Measurements from ENCODE around the gene MATCAP1. TPM values are rescaled to one million over a fixed set of nuclear protein-coding genes. Genes with fewer than 3 reads are reported as not detected.

MATCAP1 gene
- total RNA-seq, 1 experiment from 2014 or later: 33.9 TPM

GRCh38 chr16:67163164-67163998, 20.4 kb downstream of the MATCAP1 start:
- ChIA-PET CTCF (no interaction called here), POLR2A (ENCODE audit: low non-redundant PET) (no interaction called here)
- Histone ChIP-seq H3K27ac (ENCODE audit: low read depth, low read length, poor library complexity, severe bottlenecking) (no peak overlapping the region), H3K4me3 (ENCODE audit: low read depth, low read length, poor library complexity, severe bottlenecking) (no peak overlapping the region), H3K27me3 (replicated peaks; ENCODE audit: insufficient read depth, low read depth, low read length, poor library complexity) (no peaks in the 10 kb centered on the region), H3K4me1 (ENCODE audit: insufficient read depth, low read length, poor library complexity, severe bottlenecking) (peaks cover 4% of the 10 kb centered on the region), H3K36me3 (ENCODE audit: insufficient read depth, low read length, poor library complexity, severe bottlenecking) (no peaks in the 10 kb centered on the region), H3K9me3 (ENCODE audit: low read depth, low read length, poor library complexity, severe bottlenecking) (no peaks in the 10 kb centered on the region)
- TF ChIP-seq, protein P1, sequence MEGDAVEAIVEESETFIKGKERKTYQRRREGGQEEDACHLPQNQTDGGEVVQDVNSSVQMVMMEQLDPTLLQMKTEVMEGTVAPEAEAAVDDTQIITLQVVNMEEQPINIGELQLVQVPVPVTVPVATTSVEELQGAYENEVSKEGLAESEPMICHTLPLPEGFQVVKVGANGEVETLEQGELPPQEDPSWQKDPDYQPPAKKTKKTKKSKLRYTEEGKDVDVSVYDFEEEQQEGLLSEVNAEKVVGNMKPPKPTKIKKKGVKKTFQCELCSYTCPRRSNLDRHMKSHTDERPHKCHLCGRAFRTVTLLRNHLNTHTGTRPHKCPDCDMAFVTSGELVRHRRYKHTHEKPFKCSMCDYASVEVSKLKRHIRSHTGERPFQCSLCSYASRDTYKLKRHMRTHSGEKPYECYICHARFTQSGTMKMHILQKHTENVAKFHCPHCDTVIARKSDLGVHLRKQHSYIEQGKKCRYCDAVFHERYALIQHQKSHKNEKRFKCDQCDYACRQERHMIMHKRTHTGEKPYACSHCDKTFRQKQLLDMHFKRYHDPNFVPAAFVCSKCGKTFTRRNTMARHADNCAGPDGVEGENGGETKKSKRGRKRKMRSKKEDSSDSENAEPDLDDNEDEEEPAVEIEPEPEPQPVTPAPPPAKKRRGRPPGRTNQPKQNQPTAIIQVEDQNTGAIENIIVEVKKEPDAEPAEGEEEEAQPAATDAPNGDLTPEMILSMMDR (conservative IDR thresholded peaks at IDR 0.05; ENCODE audit: low read depth, low read length): no peak
- no peak for TF ChIP-seq EZH2 (IDR thresholded peaks at IDR 0.05; ENCODE audit: borderline replicate concordance, low read depth, low read length, poor library complexity, severe bottlenecking)
- no TSS peak for BruUV-seq (replicated peaks)
- DNase-seq (ENCODE audit: low spot score): no peak
- intact Hi-C loops (cut with micrococcal nuclease; ENCODE audit: unreplicated experiment): no loop called here

- Histone ChIP-seq H3K9me3 (ENCODE audit: low read depth, low read length, poor library complexity, severe bottlenecking) (no peaks in the 10 kb centered on the region), H3K4me1 (ENCODE audit: insufficient read depth, low read length, poor library complexity, severe bottlenecking) (peaks cover 4% of the 10 kb centered on the region), H3K4me3 (ENCODE audit: low read depth, low read length, poor library complexity, severe bottlenecking) (no peak overlapping the region), H3K36me3 (ENCODE audit: insufficient read depth, low read length, poor library complexity, severe bottlenecking) (no peaks in the 10 kb centered on the region), H3K27ac (ENCODE audit: low read depth, low read length, poor library complexity, severe bottlenecking) (no peak overlapping the region), H3K27me3 (replicated peaks; ENCODE audit: insufficient read depth, low read depth, low read length, poor library complexity) (no peaks in the 10 kb centered on the region)
- peak; percentile 33 for DNase-seq (ENCODE audit: low spot score)
- intact Hi-C loops (cut with micrococcal nuclease; ENCODE audit: unreplicated experiment): no loop called here
- BruUV-seq (replicated peaks): no TSS peak
- TF ChIP-seq EZH2 (IDR thresholded peaks at IDR 0.05; ENCODE audit: borderline replicate concordance, low read depth, low read length, poor library complexity, severe bottlenecking): no peak
- TF ChIP-seq, protein P1 (conservative IDR thresholded peaks at IDR 0.05; ENCODE audit: low read depth, low read length): no peak
- ChIA-PET POLR2A (ENCODE audit: low non-redundant PET) (no interaction called here), CTCF (no interaction called here)
Observed at GRCh38 chr16:67162506-67163163, 21.1 kb downstream of the MATCAP1 start.

DNA sequence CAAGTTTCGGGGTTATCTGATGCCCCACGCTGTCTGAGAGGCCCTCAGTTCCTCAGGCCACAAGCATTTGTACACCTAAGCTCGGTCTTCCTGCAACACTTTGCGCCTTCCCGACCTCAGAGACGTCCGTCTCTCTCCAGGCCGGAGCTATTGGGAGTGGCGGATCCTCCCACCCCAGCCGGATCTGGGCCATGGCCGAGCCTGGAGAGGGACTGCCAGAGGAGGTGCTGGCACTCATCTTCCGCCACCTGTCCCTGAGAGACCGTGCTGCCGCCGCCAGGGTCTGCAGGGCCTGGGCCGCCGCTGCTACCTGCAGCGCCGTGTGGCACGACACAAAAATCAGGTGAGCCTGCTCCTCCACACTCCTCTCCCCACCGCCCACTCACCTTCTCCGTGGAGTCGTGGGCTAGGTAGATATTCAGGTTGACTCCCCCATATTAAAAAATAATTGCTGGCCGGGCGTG, 22.1 kb downstream of the MATCAP1 start:
- Histone ChIP-seq H3K27ac (ENCODE audit: low read depth, low read length, poor library complexity, severe bottlenecking) (no peak overlapping the region), H3K4me1 (ENCODE audit: insufficient read depth, low read length, poor library complexity, severe bottlenecking) (peaks cover 4% of the 10 kb centered on the region), H3K36me3 (ENCODE audit: insufficient read depth, low read length, poor library complexity, severe bottlenecking) (no peaks in the 10 kb centered on the region), H3K9me3 (ENCODE audit: low read depth, low read length, poor library complexity, severe bottlenecking) (no peaks in the 10 kb centered on the region), H3K27me3 (replicated peaks; ENCODE audit: insufficient read depth, low read depth, low read length, poor library complexity) (no peaks in the 10 kb centered on the region), H3K4me3 (ENCODE audit: low read depth, low read length, poor library complexity, severe bottlenecking) (no peak overlapping the region)
- TF ChIP-seq, protein P1 (conservative IDR thresholded peaks at IDR 0.05; ENCODE audit: low read depth, low read length): no peak
- no peak for TF ChIP-seq EZH2 (IDR thresholded peaks at IDR 0.05; ENCODE audit: borderline replicate concordance, low read depth, low read length, poor library complexity, severe bottlenecking)
- ChIA-PET POLR2A (ENCODE audit: low non-redundant PET) (no interaction called here), CTCF (no interaction called here)
- no peak for DNase-seq (ENCODE audit: low spot score)
- BruUV-seq (replicated peaks): no TSS peak
- intact Hi-C loops (cut with micrococcal nuclease; ENCODE audit: unreplicated experiment): loop anchor here (2.0 kb wide), 2 partner anchors 65 to 185 kb away; partner anchors contain the start of gene TMEM208
